H9 (cell line): ENCODE measurements around the gene TXLNG. TPM values are rescaled to one million over a fixed set of nuclear protein-coding genes. Genes with fewer than 3 reads are reported as not detected.

Experiments
- DNase-seq: peaks from one replicate; pipeline ENCODE4 v3.0.0-alpha.2; 2017
- H2AFZ ChIP-seq: one replicate; pipeline ENCODE4 v1.6.1; 2013; ENCODE audit warnings: mild to moderate bottlenecking, low read length, control low read depth, moderate library complexity
- H2AK5ac ChIP-seq: 2 replicates; pipeline ENCODE4 v1.6.1; 2013; ENCODE audit warnings: low read length, control low read depth, mixed read lengths; ENCODE audit not compliant: insufficient read length
- H2BK120ac ChIP-seq: one replicate; pipeline ENCODE4 v1.6.1; 2013; ENCODE audit warnings: low read depth, mild to moderate bottlenecking, low read length, control low read depth, inconsistent platforms; ENCODE audit not compliant: poor library complexity, severe bottlenecking
- H2BK12ac ChIP-seq: 2 replicates; pipeline ENCODE4 v1.6.1; 2013; ENCODE audit warnings: low read length, control low read depth, mixed read lengths, low read depth; ENCODE audit not compliant: insufficient read length
- H2BK15ac ChIP-seq: 2 replicates; pipeline ENCODE4 v1.6.1; 2013; ENCODE audit warnings: low read depth, low read length, control low read depth
- H2BK20ac ChIP-seq: one replicate; pipeline ENCODE4 v1.6.1; 2013; ENCODE audit warnings: low read depth, mild to moderate bottlenecking, low read length, control low read depth, inconsistent platforms; ENCODE audit not compliant: poor library complexity, severe bottlenecking
- H2BK5ac ChIP-seq: 2 replicates; pipeline ENCODE4 v1.6.1; 2013; ENCODE audit warnings: low read length, control low read depth, mixed read lengths; ENCODE audit not compliant: insufficient read length
- H3K14ac ChIP-seq: 2 replicates; pipeline ENCODE4 v1.6.1; 2013; ENCODE audit warnings: low read length, control low read depth; ENCODE audit not compliant: insufficient read depth
- H3K18ac ChIP-seq: 2 replicates; pipeline ENCODE4 v1.6.1; 2013; ENCODE audit warnings: low read depth, mild to moderate bottlenecking, mixed read lengths, low read length, control low read depth; ENCODE audit not compliant: insufficient read length
- H3K23ac ChIP-seq: 2 replicates; pipeline ENCODE4 v1.6.1; 2013; ENCODE audit warnings: low read length, control low read depth, mixed read lengths, low read depth; ENCODE audit not compliant: insufficient read length
- H3K23me2 ChIP-seq: 2 replicates; pipeline ENCODE4 v1.6.1; 2013; ENCODE audit warnings: low read depth, mild to moderate bottlenecking, mixed read lengths, low read length, control low read depth; ENCODE audit not compliant: insufficient read length, poor library complexity, severe bottlenecking
- H3K27ac ChIP-seq: 2 replicates; pipeline ENCODE4 v1.5.1; 2013; ENCODE audit warnings: low read length, control low read depth, mixed read lengths, low read depth; ENCODE audit not compliant: insufficient read length
- H3K27me3 ChIP-seq: 2 replicates; pipeline ENCODE4 v1.6.1; 2013; ENCODE audit warnings: low read length, control low read depth, inconsistent platforms; ENCODE audit not compliant: insufficient read depth
- H3K4ac ChIP-seq: 2 replicates; pipeline ENCODE4 v1.6.1; 2013; ENCODE audit warnings: low read depth, mild to moderate bottlenecking, control low read depth, inconsistent platforms, low read length, moderate library complexity
- H3K4me1 ChIP-seq: 2 replicates; pipeline ENCODE4 v1.6.1; 2013; ENCODE audit warnings: low read length, control low read depth, inconsistent platforms; ENCODE audit not compliant: insufficient read depth
- H3K4me2 ChIP-seq: 2 replicates; pipeline ENCODE4 v1.6.1; 2013; ENCODE audit warnings: low read length, control low read depth, mixed read lengths; ENCODE audit not compliant: insufficient read length, insufficient read depth
- H3K56ac ChIP-seq: 2 replicates; pipeline ENCODE4 v1.6.1; 2013; ENCODE audit warnings: low read depth, mild to moderate bottlenecking, mixed read lengths, low read length, control low read depth; ENCODE audit not compliant: insufficient read length
- H3K79me1 ChIP-seq: 2 replicates; pipeline ENCODE4 v1.6.1; 2013; ENCODE audit warnings: low read depth, mild to moderate bottlenecking, moderate library complexity, low read length, control low read depth, inconsistent platforms; ENCODE audit not compliant: insufficient read depth, poor library complexity, severe bottlenecking
- H3K79me2 ChIP-seq: 2 replicates; pipeline ENCODE4 v1.6.1; 2013; ENCODE audit warnings: low read length, control low read depth, inconsistent platforms; ENCODE audit not compliant: insufficient read depth
- H3K9ac ChIP-seq: 2 replicates; pipeline ENCODE4 v1.6.1; 2013; ENCODE audit warnings: low read length, control low read depth, mixed read lengths; ENCODE audit not compliant: insufficient read length; ENCODE audit errors: extremely low read depth
- H3K9me3 ChIP-seq: one replicate; pipeline ENCODE4 v1.6.1; 2013; ENCODE audit warnings: low read depth, low read length, inconsistent platforms; ENCODE audit not compliant: control insufficient read depth
- H3T11ph ChIP-seq: one replicate; pipeline ENCODE4 v1.6.1; 2013; ENCODE audit warnings: mild to moderate bottlenecking, low read length, control low read depth, inconsistent platforms
- H4K20me1 ChIP-seq: one replicate; pipeline ENCODE4 v1.6.1; 2013; ENCODE audit not compliant: control insufficient read depth, insufficient read length, insufficient read depth
- H4K5ac ChIP-seq: 2 replicates; pipeline ENCODE4 v1.6.1; 2013; ENCODE audit warnings: low read depth, mild to moderate bottlenecking, mixed read lengths, low read length, control low read depth; ENCODE audit not compliant: insufficient read length
- H4K8ac ChIP-seq: replicated peaks from 2 replicates; pipeline ENCODE4 v1.6.1; 2013; ENCODE audit warnings: low read length, control low read depth, mixed read lengths, low read depth; ENCODE audit not compliant: insufficient read length
- H4K91ac ChIP-seq: 2 replicates; pipeline ENCODE4 v1.6.1; 2013; ENCODE audit warnings: low read depth, mild to moderate bottlenecking, moderate library complexity, mixed read lengths, low read length, control low read depth; ENCODE audit not compliant: insufficient read length
- H3K27ac Mint-ChIP-seq, 3 experiments: 2 replicates in 2 of 3; 3 replicates in 1 of 3; pipeline ENCODE4 v1.8.0; 2020 to 2021; ENCODE audit warnings: mixed read lengths in 3 of 3, mild to moderate bottlenecking in 1 of 3, moderate library complexity in 1 of 3
- H3K27me3 Mint-ChIP-seq: 2 replicates; pipeline ENCODE4 v1.8.0; 2021; ENCODE audit warnings: low read depth, mild to moderate bottlenecking, moderate library complexity, mixed read lengths
- H3K36me3 Mint-ChIP-seq, 3 experiments: 2 replicates in 2 of 3; 3 replicates in 1 of 3; pipeline ENCODE4 v1.8.0; 2020 to 2021; ENCODE audit warnings: low read depth in 3 of 3, mixed read lengths in 3 of 3; ENCODE audit not compliant: insufficient read depth in 1 of 3
- H3K4me1 Mint-ChIP-seq, 2 experiments: 2 replicates each; pipeline ENCODE4 v1.8.0; 2020; ENCODE audit warnings: mixed read lengths in 2 of 2
- H3K4me3 Mint-ChIP-seq, 2 experiments: 2 replicates in 1 of 2; 3 replicates in 1 of 2; pipeline ENCODE4 v1.8.0; 2020 to 2021; ENCODE audit warnings: mild to moderate bottlenecking in 2 of 2, mixed read lengths in 2 of 2, moderate library complexity in 1 of 2
- H3K9me3 Mint-ChIP-seq, 2 experiments: 2 replicates in 1 of 2; 3 replicates in 1 of 2; pipeline ENCODE4 v1.8.0; 2020; ENCODE audit warnings: mild to moderate bottlenecking in 2 of 2, mixed read lengths in 2 of 2, moderate library complexity in 1 of 2
- WGBS: extraction: QIAGEN DNeasy Blood & Tissue Kit; methylation state at CpG from one replicate; pipeline ENCODE4 v1.1.7; 2013; ENCODE audit warnings: missing lambda C conversion rate, low lambda C conversion rate, mixed read lengths; ENCODE audit not compliant: insufficient read length; ENCODE audit errors: extremely low coverage; 5-methylcytosine and 5-hydroxymethylcytosine counted together
- long read RNA-seq: library from polyadenylated mRNA; unstranded; transcript quantifications from one replicate; pipeline ENCODE4 v2.0.0, GENCODE V29; 2020
- total RNA-seq: library from RNA; stranded (reverse); gene quantifications from 2 replicates; pipeline ENCODE4 v1.2.1, GENCODE V29; 2021
- TF ChIP-seq, protein P1 (sequence below): fragments of 200-600 bp; sonication (generic); conservative IDR thresholded peaks from 3 replicates; pipeline ENCODE4 v1.8.0; 2021; ENCODE audit warnings: antibody characterized with exemption, mild to moderate bottlenecking

The TXLNG gene
- total RNA-seq: 87.8 and 90.7 TPM in 2 replicates
- long read RNA-seq, full-length matches to known transcripts: 248 of 674 reads
- long read RNA-seq, partial matches to known transcripts: 356 of 674 reads
- long read RNA-seq, other reads (novel, unspliced or antisense): 70 of 674 reads

DNA sequence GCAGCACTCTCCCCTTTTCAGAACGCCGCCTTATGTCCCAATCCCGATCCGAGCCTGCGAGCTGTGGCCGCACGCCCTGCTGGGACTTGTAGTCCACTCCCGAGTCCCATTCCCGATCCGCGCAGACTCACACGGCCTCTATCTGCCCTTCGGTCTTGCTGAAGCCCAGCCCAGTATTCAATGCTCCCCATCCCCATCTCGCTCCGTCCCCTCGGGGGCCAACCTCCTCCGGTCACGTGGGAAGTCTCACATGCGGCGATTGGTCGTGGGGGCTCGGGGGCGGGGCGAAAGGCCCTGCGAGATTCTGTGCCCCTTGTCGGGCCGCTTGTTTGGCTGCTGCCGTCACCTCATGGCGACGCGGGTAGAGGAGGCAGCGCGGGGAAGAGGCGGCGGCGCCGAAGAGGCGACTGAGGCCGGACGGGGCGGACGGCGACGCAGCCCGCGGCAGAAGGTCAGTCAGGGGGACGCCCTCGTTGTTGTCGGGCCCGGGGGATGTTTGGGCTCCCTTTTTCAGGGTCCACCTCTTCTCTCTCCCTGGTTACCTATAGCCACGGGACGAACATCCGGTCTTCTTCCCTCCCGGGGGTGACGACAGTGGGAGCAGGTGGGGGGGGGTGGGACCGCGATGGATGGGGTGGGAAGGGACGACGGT, at the start of gene TXLNG:
TSS of gene TXLNG (plus strand) at position 328 of the 652 bp plus-strand sequence. CDS start at position 350, 22 bp downstream.
- Histone ChIP-seq H4K91ac (no peak within 1 kb of the TSS), H3K56ac (no peak within 1 kb of the TSS), H3K4ac (no peak within 1 kb of the TSS), H3K27me3 (no peaks in the 10 kb centered on the region), H2BK12ac (no peak within 1 kb of the TSS), H4K20me1 (no peaks in the 10 kb centered on the region), H3K4me1 (peaks cover 2% of the 10 kb centered on the region), H3K9me3 (no peaks in the 10 kb centered on the region), H2BK5ac (no peak within 1 kb of the TSS), H3K14ac (peak within 1 kb of the TSS; percentile 80), H3K23me2 (peaks cover 13% of the 10 kb centered on the region), H3K79me2 (peaks cover 37% of the 10 kb centered on the region), H2AFZ (peak within 1 kb of the TSS; percentile 86), H3K18ac (peak within 1 kb of the TSS; percentile 78), H3K4me2 (peak within 1 kb of the TSS; percentile 99), H2BK15ac (no peak within 1 kb of the TSS), H4K5ac (no peak within 1 kb of the TSS), H3K23ac (no peak within 1 kb of the TSS), H4K8ac (no peak within 1 kb of the TSS), H3K27ac (peak within 1 kb of the TSS; percentile 29), H3T11ph (no peak within 1 kb of the TSS), H3K9ac (peak within 1 kb of the TSS; percentile 91), H2BK20ac (no peak within 1 kb of the TSS), H2AK5ac (no peak within 1 kb of the TSS), H2BK120ac (no peak within 1 kb of the TSS), H3K79me1 (peaks cover 7% of the 10 kb centered on the region)
- Mint-ChIP-seq H3K4me3 (peak within 1 kb of the TSS; percentile 92 to 93), H3K27me3 (no peaks in the 10 kb centered on the region), H3K27ac (peak within 1 kb of the TSS; percentile 66 to 98 (median 92)), H3K4me1 (peaks cover 12 to 14% of the 10 kb centered on the region in 2 experiments), H3K9me3 (no peaks in the 10 kb centered on the region; a peak in 1 of 5 replicates), H3K36me3 (peaks cover 18 to 34% (median 20%) of the 10 kb centered on the region in 3 experiments)
- peak; percentile 100 for DNase-seq
- TF ChIP-seq, protein P1, sequence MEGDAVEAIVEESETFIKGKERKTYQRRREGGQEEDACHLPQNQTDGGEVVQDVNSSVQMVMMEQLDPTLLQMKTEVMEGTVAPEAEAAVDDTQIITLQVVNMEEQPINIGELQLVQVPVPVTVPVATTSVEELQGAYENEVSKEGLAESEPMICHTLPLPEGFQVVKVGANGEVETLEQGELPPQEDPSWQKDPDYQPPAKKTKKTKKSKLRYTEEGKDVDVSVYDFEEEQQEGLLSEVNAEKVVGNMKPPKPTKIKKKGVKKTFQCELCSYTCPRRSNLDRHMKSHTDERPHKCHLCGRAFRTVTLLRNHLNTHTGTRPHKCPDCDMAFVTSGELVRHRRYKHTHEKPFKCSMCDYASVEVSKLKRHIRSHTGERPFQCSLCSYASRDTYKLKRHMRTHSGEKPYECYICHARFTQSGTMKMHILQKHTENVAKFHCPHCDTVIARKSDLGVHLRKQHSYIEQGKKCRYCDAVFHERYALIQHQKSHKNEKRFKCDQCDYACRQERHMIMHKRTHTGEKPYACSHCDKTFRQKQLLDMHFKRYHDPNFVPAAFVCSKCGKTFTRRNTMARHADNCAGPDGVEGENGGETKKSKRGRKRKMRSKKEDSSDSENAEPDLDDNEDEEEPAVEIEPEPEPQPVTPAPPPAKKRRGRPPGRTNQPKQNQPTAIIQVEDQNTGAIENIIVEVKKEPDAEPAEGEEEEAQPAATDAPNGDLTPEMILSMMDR: no peak
- WGBS: no CpG with 5 or more reads among the region's 59 CpGs
